CD14-positive monocyte (primary cell): ENCODE results near the gene PZP. TPM values are rescaled to one million over a fixed set of nuclear protein-coding genes. Genes with fewer than 3 reads are reported as not detected.
"Not testable (repeated sequence)": the region's sequence is repeated elsewhere in the genome, so short reads cannot be mapped to it uniquely, and the experiment has no call there.

Experiments
- DNase-seq, 3 donors: peaks; one replicate each; pipeline ENCODE4 v3.0.0-alpha.2; 2011 to 2022
- H2AFZ ChIP-seq: 2 replicates; pipeline ENCODE4 v1.6.0; 2012; ENCODE audit warnings: mild to moderate bottlenecking, low read depth, low read length, inconsistent platforms; ENCODE audit not compliant: insufficient read depth, poor library complexity, severe bottlenecking
- H3K27ac ChIP-seq, 2 donors: 1 replicate in 1 of 2; 2 replicates in 1 of 2; pipeline ENCODE4 v1.5.1; 2012 to 2013; ENCODE audit warnings: low read length in 2 of 2, control low read depth in 1 of 2, inconsistent platforms in 1 of 2, low read depth in 1 of 2, mild to moderate bottlenecking in 1 of 2
- H3K27me3 ChIP-seq, 2 donors: one replicate each; pipeline versions ENCODE4 v1.6.0 to v1.6.1; 2011 to 2013; ENCODE audit warnings: low read length in 2 of 2; ENCODE audit not compliant: control insufficient read depth in 2 of 2, insufficient read depth in 2 of 2
- H3K36me3 ChIP-seq, 2 donors: replicated peaks in 1 of 2; 1 replicate in 1 of 2; 2 replicates in 1 of 2; pipeline versions ENCODE4 v1.5.1 to v1.6.1; 2012 to 2013; ENCODE audit warnings: low read length in 2 of 2, control low read depth in 1 of 2, inconsistent platforms in 1 of 2, mild to moderate bottlenecking in 1 of 2; ENCODE audit not compliant: insufficient read depth in 2 of 2, control insufficient read depth in 1 of 2
- H3K4me1 ChIP-seq, 2 donors: 1 replicate in 1 of 2; 2 replicates in 1 of 2; pipeline versions ENCODE4 v1.5.1 to v1.6.1; 2012 to 2013; ENCODE audit warnings: low read length in 2 of 2, control low read depth in 1 of 2, inconsistent platforms in 1 of 2, mild to moderate bottlenecking in 1 of 2, moderate library complexity in 1 of 2; ENCODE audit not compliant: insufficient read depth in 2 of 2, control insufficient read depth in 1 of 2
- H3K4me2 ChIP-seq: replicated peaks from 2 replicates; pipeline ENCODE3; 2012; ENCODE audit warnings: low read length, moderate library complexity, mild to moderate bottlenecking; ENCODE audit not compliant: poor library complexity, severe bottlenecking; ENCODE audit errors: extremely low read depth
- H3K4me3 ChIP-seq, 3 experiments: fragments of 200-600 bp in 1 of 3; sonication (generic) in 1 of 3; replicated peaks in 1 of 3; 1 replicate in 2 of 3; 2 replicates in 1 of 3; pipeline ENCODE4 v1.5.1; 2011 to 2013; ENCODE audit warnings: low read length in 3 of 3, mild to moderate bottlenecking in 3 of 3, control low read depth in 2 of 3, low read depth in 2 of 3, inconsistent platforms in 1 of 3, moderate library complexity in 1 of 3
- H3K79me2 ChIP-seq: 2 replicates; pipeline ENCODE4 v1.6.0; 2012; ENCODE audit warnings: mild to moderate bottlenecking, control low read depth, inconsistent platforms, low read length, moderate library complexity; ENCODE audit not compliant: insufficient read depth
- H3K9ac ChIP-seq: 2 replicates; pipeline ENCODE4 v1.6.0; 2017; ENCODE audit warnings: low read length, mild to moderate bottlenecking; ENCODE audit not compliant: insufficient read depth, poor library complexity, severe bottlenecking
- H3K9me3 ChIP-seq, 2 donors: replicated peaks in 1 of 2; 1 replicate in 1 of 2; 2 replicates in 1 of 2; pipeline versions ENCODE4 v1.5.1 to v1.6.1; 2012 to 2013; ENCODE audit warnings: low read length in 2 of 2, control low read depth in 1 of 2; ENCODE audit not compliant: control insufficient read depth in 1 of 2, insufficient read depth in 1 of 2
- H4K20me1 ChIP-seq: 2 replicates; pipeline ENCODE4 v1.6.0; 2012; ENCODE audit warnings: mild to moderate bottlenecking, low read length, control low read depth, moderate library complexity; ENCODE audit not compliant: insufficient read depth
- H3K27ac Mint-ChIP-seq, 7 donors: one replicate each; pipeline ENCODE4 v1.8.0; 2020; ENCODE audit warnings: mild to moderate bottlenecking in 7 of 7, mixed read lengths in 7 of 7, moderate library complexity in 6 of 7, inconsistent platforms in 2 of 7
- H3K27me3 Mint-ChIP-seq, 3 donors: one replicate each; pipeline ENCODE4 v1.8.0; 2021 to 2022; ENCODE audit warnings: low read depth in 3 of 3, mild to moderate bottlenecking in 3 of 3, mixed read lengths in 3 of 3, moderate library complexity in 3 of 3, inconsistent platforms in 1 of 3
- H3K36me3 Mint-ChIP-seq, 2 donors: one replicate each; pipeline ENCODE4 v1.8.0; 2020; ENCODE audit warnings: mixed read lengths in 2 of 2, inconsistent platforms in 1 of 2, mild to moderate bottlenecking in 1 of 2
- H3K4me1 Mint-ChIP-seq: one replicate; pipeline ENCODE4 v1.8.0; 2020; ENCODE audit warnings: mild to moderate bottlenecking, mixed read lengths
- H3K4me3 Mint-ChIP-seq, 2 donors: one replicate each; pipeline ENCODE4 v1.8.0; 2020; ENCODE audit warnings: mild to moderate bottlenecking in 2 of 2, mixed read lengths in 2 of 2, moderate library complexity in 1 of 2
- H3K9me3 Mint-ChIP-seq, 7 donors: one replicate each; pipeline ENCODE4 v1.8.0; 2020 to 2022; ENCODE audit warnings: mixed read lengths in 7 of 7, mild to moderate bottlenecking in 6 of 7, moderate library complexity in 6 of 7, inconsistent platforms in 2 of 7
- CTCF ChIP-seq: fragments of 200-600 bp; IDR thresholded peaks from one replicate; pipeline ENCODE4 v1.8.0; 2022; ENCODE audit warnings: antibody characterized with exemption, mild to moderate bottlenecking
- WGBS: methylation state at CpG from one replicate; pipeline ENCODE4 v1.1.5; 2013; ENCODE audit warnings: missing lambda C conversion rate; ENCODE audit not compliant: insufficient coverage; 5-methylcytosine and 5-hydroxymethylcytosine counted together
- intact Hi-C, 2 donors: fragments of 100-400 bp; cut with micrococcal nuclease; formaldehyde crosslinking; loops; one replicate each; pipeline versions ENCODE4 v1.15.0 to v1.15.1; 2023
- polyA plus RNA-seq, 3 donors: library from polyadenylated mRNA; depleted of rRNA in 1 of 3; unstranded in 2 of 3; stranded (reverse) in 1 of 3; fragments of 300-500 nt in 2 of 3; fragments of >200 nt in 1 of 3; fragmentation: Illumina TruSeq in 2 of 3; gene quantifications; 1 replicate in 2 of 3; 2 replicates in 1 of 3; pipeline ENCODE4 v1.2.3, GENCODE V29; 2012 to 2021

PZP gene
- polyA plus RNA-seq, 3 donors = not detected

- Histone ChIP-seq H3K4me3 (no peak overlapping the region), H3K27ac (no peak overlapping the region), H3K79me2 (no peaks in the 10 kb centered on the region), H3K4me1 (no peaks in the 10 kb centered on the region), H4K20me1 (no peaks in the 10 kb centered on the region), H3K9me3 (peaks cover 12 to 14% of the 10 kb centered on the region in 2 donors), H3K27me3 (no peaks in the 10 kb centered on the region), H3K9ac (no peak overlapping the region), H3K4me2 (no peak overlapping the region), H3K36me3 (no peaks in the 10 kb centered on the region), H2AFZ (no peak overlapping the region)
- intact Hi-C loops = no loop called here
- peaks cover 0 to 3% of the 10 kb centered on the region in 2 donors for H3K36me3 Mint-ChIP-seq
- DNase-seq = no peak
- peaks cover 2 to 4% (median 2%) of the 10 kb centered on the region in 3 donors for H3K27me3 Mint-ChIP-seq
- no peak overlapping the region for H3K27ac Mint-ChIP-seq
- H3K4me3 Mint-ChIP-seq = no peak overlapping the region
- H3K9me3 Mint-ChIP-seq = peaks cover 13 to 23% (median 21%) of the 10 kb centered on the region in 7 donors
- TF ChIP-seq CTCF = no peak
- WGBS = 100% methylated on average over 1 of the region's 3 CpGs
- no peaks in the 10 kb centered on the region for H3K4me1 Mint-ChIP-seq
Observed at GRCh38 chr12:9143929-9144729, 64.1 kb downstream of the PZP start.

GRCh38 chr12:9143137-9143536 is 65.1 kb downstream of the PZP start:
- WGBS = 100% methylated on average over 2 of the region's 2 CpGs

GRCh38 chr12:9139588-9140290 is 68.5 kb downstream of the PZP start:
- H3K27ac ChIP-seq, H4K20me1 ChIP-seq, H3K27me3 Mint-ChIP-seq, H3K4me1 ChIP-seq, intact Hi-C loops, H3K79me2 ChIP-seq, H3K36me3 Mint-ChIP-seq, H2AFZ ChIP-seq, H3K4me3 ChIP-seq, H3K36me3 ChIP-seq, H3K9ac ChIP-seq, H3K4me2 ChIP-seq, H3K4me1 Mint-ChIP-seq, H3K27me3 ChIP-seq, H3K27ac Mint-ChIP-seq, DNase-seq, H3K4me3 Mint-ChIP-seq: not testable (repeated sequence)
- WGBS = 89% methylated on average over 2 of the region's 2 CpGs
- peaks cover 12 to 14% of the 10 kb centered on the region in 2 donors for H3K9me3 ChIP-seq
- peaks cover 11 to 26% (median 18%) of the 10 kb centered on the region in 7 donors for H3K9me3 Mint-ChIP-seq

More at GRCh38 chr12:9143137-9143536, 65.1 kb downstream of the PZP start:
- H3K9me3 ChIP-seq = peaks cover 12 to 14% of the 10 kb centered on the region in 2 donors
- Mint-ChIP-seq H3K4me1 (no peaks in the 10 kb centered on the region), H3K27ac (no peak overlapping the region), H3K27me3 (peaks cover 2 to 4% (median 2%) of the 10 kb centered on the region in 3 donors), H3K4me3 (no peak overlapping the region), H3K9me3 (peaks cover 13 to 27% (median 19%) of the 10 kb centered on the region in 7 donors), H3K36me3 (peaks cover 0 to 3% of the 10 kb centered on the region in 2 donors)
- H3K27me3 ChIP-seq = no peaks in the 10 kb centered on the region
- H4K20me1 ChIP-seq = no peaks in the 10 kb centered on the region
- intact Hi-C loops = no loop called here
- H3K4me1 ChIP-seq = no peaks in the 10 kb centered on the region
- H3K9ac ChIP-seq = no peak overlapping the region
- H3K36me3 ChIP-seq = no peaks in the 10 kb centered on the region
- no peak for TF ChIP-seq CTCF
- no peaks in the 10 kb centered on the region for H3K79me2 ChIP-seq
- H3K27ac ChIP-seq = no peak overlapping the region
- no peak overlapping the region for H2AFZ ChIP-seq
- no peak overlapping the region for H3K4me2 ChIP-seq
- no peak overlapping the region for H3K4me3 ChIP-seq
- DNase-seq = no peak
